H1 (cell line): ENCODE data around the gene LY86. TPM values are rescaled to one million over a fixed set of nuclear protein-coding genes. Genes with fewer than 3 reads are reported as not detected.

ENCODE experiments used
- ATF3 ChIP-seq: IDR thresholded peaks from 2 replicates; pipeline ENCODE4 v1.6.1; 2011; ENCODE audit warnings: low read depth, mild to moderate bottlenecking, low read length; ENCODE audit not compliant: insufficient read depth
- POLR2A ChIP-seq, 2 experiments: IDR thresholded peaks; 1 replicate in 1 of 2; 2 replicates in 1 of 2; pipeline ENCODE4 v1.6.1; 2011; ENCODE audit warnings: low read depth in 2 of 2, low read length in 2 of 2, mild to moderate bottlenecking in 2 of 2; ENCODE audit errors: control extremely low read depth in 1 of 2
- RBBP5 ChIP-seq: IDR thresholded peaks from 2 replicates; pipeline ENCODE4 v1.7.1; 2012; ENCODE audit warnings: low read depth, mild to moderate bottlenecking, inconsistent platforms, low read length, moderate library complexity, borderline replicate concordance
- SP4 ChIP-seq: IDR thresholded peaks from 2 replicates; pipeline ENCODE4 v1.6.1; 2012; ENCODE audit warnings: low read length, inconsistent platforms
- TAF1 ChIP-seq: IDR thresholded peaks from 2 replicates; pipeline ENCODE4 v1.6.1; 2011; ENCODE audit warnings: mild to moderate bottlenecking, low read depth, low read length
- polyA plus RNA-seq, 7 experiments: library from polyadenylated mRNA; depleted of rRNA in 3 of 7; stranded (reverse) in 5 of 7; unstranded in 2 of 7; fragments of >200 nt in 5 of 7; fragments of 200-250 nt in 2 of 7; gene quantifications; 1 replicate in 5 of 7; 2 replicates in 1 of 7; 4 replicates in 1 of 7; pipeline versions ENCODE4 v1.2.1 to v1.2.3, GENCODE V29; 2011 to 2013; ENCODE audit warnings: missing spikeins in 2 of 7, mixed read lengths in 2 of 7
- total RNA-seq: library from RNA; stranded (reverse); fragmentation: NEBNext Ultra II Directional; extraction: Animal tissue kit (Norgen Biotek cat#: 25700); gene quantifications from 2 replicates; pipeline ENCODE4 v1.2.1, GENCODE V29; 2021

LY86 gene
- total and polyA plus RNA-seq, 2 of the 8 experiments (the other 6 are each of a cell fraction or from before 2014, with no cell fraction given): not detected

GRCh38 chr6:6643398-6643797 lies 54.9 kb downstream of the LY86 start (continued):
- TF ChIP-seq ATF3 (no peak), TAF1 (no peak), RBBP5 (no peak), POLR2A (IDR thresholded peaks at IDR 0.05; ENCODE audit: control extremely low read depth in 1 of 2, low read depth in 2 of 2, low read length in 2 of 2) (no peak), SP4 (no peak)
